B cell (primary cell): ENCODE results near the gene PPP1R16B. TPM values are rescaled to one million over a fixed set of nuclear protein-coding genes. Genes with fewer than 3 reads are reported as not detected.

Source experiments
- ATAC-seq: fragments of 200-7000 bp; cut with Tn5 transposase; one replicate; pipeline ENCODE4 v1.10.0; 2021; ENCODE audit warnings: low read depth, mild to moderate bottlenecking, moderate number of reproducible peaks, moderate library complexity
- CTCF ChIA-PET: fragments of 350-600 bp; sonication (Branson Sonifier 250); formaldehyde crosslinking; loops from one replicate; lab custom pipeline; 2021; ENCODE audit warnings: antibody characterized with exemption, inconsistent platforms; lab: Charles Lee
- POLR2A ChIA-PET: fragments of 350-600 bp; sonication (Branson Sonifier 250); formaldehyde crosslinking; loops from one replicate; lab custom pipeline; 2021; ENCODE audit warnings: antibody characterized with exemption; lab: Charles Lee
- DNase-seq: peaks from one replicate; pipeline ENCODE4 v3.0.0; 2013
- H2AFZ ChIP-seq: 2 replicates; pipeline ENCODE4 v1.6.1; 2012; ENCODE audit warnings: mild to moderate bottlenecking, low read depth, low read length; ENCODE audit not compliant: insufficient read depth, poor library complexity, severe bottlenecking
- H3K27ac ChIP-seq, 2 donors: 1 replicate in 1 of 2; 2 replicates in 1 of 2; pipeline ENCODE4 v1.5.1; 2012 to 2013; ENCODE audit warnings: low read length in 2 of 2, mild to moderate bottlenecking in 2 of 2, moderate library complexity in 1 of 2
- H3K27me3 ChIP-seq, 4 experiments: fragments of 200-600 bp in 1 of 4; sonication (generic) in 1 of 4; replicated peaks in 1 of 4; 1 replicate in 2 of 4; 2 replicates in 2 of 4; pipeline versions ENCODE4 v1.6.1 to v1.7.0; 2013 to 2016; ENCODE audit warnings: low read length in 3 of 4, mild to moderate bottlenecking in 2 of 4, mixed read lengths in 1 of 4, moderate library complexity in 1 of 4; ENCODE audit not compliant: insufficient read depth in 4 of 4, control insufficient read depth in 3 of 4; ENCODE audit errors: control extremely low read depth in 1 of 4
- H3K36me3 ChIP-seq, 2 experiments: replicated peaks in 1 of 2; 1 replicate in 1 of 2; 2 replicates in 1 of 2; pipeline versions ENCODE4 v1.6.1 to v1.7.1; 2013; ENCODE audit warnings: low read length in 1 of 2; ENCODE audit not compliant: insufficient read depth in 2 of 2, control insufficient read depth in 1 of 2; ENCODE audit errors: control extremely low read depth in 1 of 2, extremely low read depth in 1 of 2
- H3K4me1 ChIP-seq, 2 donors: fragments of 200-600 bp in 1 of 2; sonication (generic) in 1 of 2; 1 replicate in 1 of 2; 2 replicates in 1 of 2; pipeline versions ENCODE4 v1.5.1 to v1.6.1; 2013 to 2017; ENCODE audit warnings: low read length in 2 of 2; ENCODE audit not compliant: control insufficient read depth in 2 of 2, insufficient read depth in 2 of 2
- H3K4me2 ChIP-seq: replicated peaks from 2 replicates; pipeline ENCODE3; 2012; ENCODE audit warnings: mild to moderate bottlenecking, low read depth, low read length; ENCODE audit not compliant: poor library complexity, severe bottlenecking
- H3K4me3 ChIP-seq, 5 experiments: fragments of 200-600 bp in 1 of 5; sonication (generic) in 1 of 5; 1 replicate in 3 of 5; 2 replicates in 2 of 5; pipeline versions ENCODE4 v1.5.1 to v1.7.0; 2011 to 2016; ENCODE audit warnings: low read length in 4 of 5, mild to moderate bottlenecking in 4 of 5, low read depth in 2 of 5, control low read depth in 1 of 5, moderate library complexity in 1 of 5; ENCODE audit not compliant: insufficient read depth in 1 of 5; ENCODE audit errors: control extremely low read depth in 1 of 5, extremely low read depth in 1 of 5
- H3K79me2 ChIP-seq: fragments of 200-600 bp; sonication (generic); one replicate; pipeline ENCODE4 v1.6.0; 2016; ENCODE audit warnings: low read length; ENCODE audit not compliant: control insufficient read depth, insufficient read depth
- H3K9ac ChIP-seq: fragments of 200-600 bp; sonication (generic); 2 replicates; pipeline ENCODE4 v1.6.1; 2017; ENCODE audit warnings: mild to moderate bottlenecking, low read length, moderate library complexity
- H3K9me3 ChIP-seq, 3 donors: one replicate each; pipeline versions ENCODE4 v1.6.1 to v1.7.1; 2013; ENCODE audit warnings: low read length in 2 of 3; ENCODE audit not compliant: control insufficient read depth in 2 of 3, insufficient read depth in 1 of 3; ENCODE audit errors: control extremely low read depth in 1 of 3
- H4K20me1 ChIP-seq: 2 replicates; pipeline ENCODE4 v1.6.0; 2012; ENCODE audit warnings: mild to moderate bottlenecking, low read length; ENCODE audit not compliant: insufficient read depth, control insufficient read depth, poor library complexity, severe bottlenecking
- H3K27ac Mint-ChIP-seq: one replicate; pipeline ENCODE4 v1.8.0; 2021; ENCODE audit warnings: mixed read lengths
- H3K27me3 Mint-ChIP-seq: one replicate; pipeline ENCODE4 v1.8.0; 2021; ENCODE audit warnings: mixed read lengths
- H3K4me1 Mint-ChIP-seq: one replicate; pipeline ENCODE4 v1.8.0; 2021; ENCODE audit warnings: mixed read lengths
- H3K4me3 Mint-ChIP-seq: one replicate; pipeline ENCODE4 v1.8.0; 2021; ENCODE audit warnings: mixed read lengths
- H3K9me3 Mint-ChIP-seq: one replicate; pipeline ENCODE4 v1.8.0; 2022; ENCODE audit warnings: mixed read lengths; ENCODE audit not compliant: insufficient read depth
- EZH2 ChIP-seq: IDR thresholded peaks from 2 replicates; pipeline ENCODE4 v1.6.1; 2012; ENCODE audit warnings: borderline replicate concordance, low read depth, mild to moderate bottlenecking, moderate library complexity, low read length; ENCODE audit not compliant: insufficient read depth, poor library complexity, severe bottlenecking
- WGBS: methylation state at CpG from one replicate; pipeline ENCODE4 v1.1.5; 2013; ENCODE audit warnings: missing lambda C conversion rate; ENCODE audit not compliant: insufficient coverage; 5-methylcytosine and 5-hydroxymethylcytosine counted together
- intact Hi-C: fragments of 100-400 bp; cut with micrococcal nuclease; formaldehyde crosslinking; loops from one replicate; pipeline ENCODE4 v1.10.0; 2022
- polyA plus RNA-seq: library from polyadenylated mRNA; depleted of rRNA; stranded (reverse); fragments of >200 nt; gene quantifications from 2 replicates; pipeline ENCODE4 v1.2.3, GENCODE V29; 2012
- total RNA-seq, 2 donors: library from RNA; stranded (reverse); fragments of 120-200 nt in 1 of 2; gene quantifications; 1 replicate in 1 of 2; 2 replicates in 1 of 2; pipeline versions ENCODE4 v1.2.3 to v1.2.4, GENCODE V29; 2013 to 2022
- TF ChIP-seq, protein P1 (sequence below): fragments of 200-600 bp; IDR thresholded peaks from one replicate; pipeline ENCODE4 v1.8.0; 2022; ENCODE audit warnings: antibody characterized with exemption, mild to moderate bottlenecking

PPP1R16B gene
- total and polyA plus RNA-seq, 2 donors (not counting 1 experiment from before 2014, with no cell fraction given): 58.8 to 108 TPM

DNA sequence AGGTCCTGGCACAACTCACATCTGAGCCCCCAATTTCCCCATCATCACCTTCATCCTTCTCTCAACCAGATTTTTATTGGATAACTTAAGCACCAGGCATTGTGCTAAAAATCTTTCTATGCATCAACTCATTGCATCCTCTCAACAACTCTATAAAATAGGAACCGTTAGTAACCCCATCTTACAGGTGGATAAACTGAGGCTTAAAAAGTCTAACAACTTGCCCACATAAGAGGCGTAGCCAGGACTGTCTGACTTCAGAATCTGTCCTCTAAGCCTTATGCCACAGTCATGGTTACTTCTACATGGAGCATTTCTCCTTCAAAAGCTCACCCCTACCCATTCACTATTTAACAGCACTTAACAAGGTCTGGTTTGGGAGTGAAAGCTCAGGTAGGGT is 51.1 kb downstream of the PPP1R16B start:
- no peak for ATAC-seq
- Mint-ChIP-seq H3K27me3 (no peaks in the 10 kb centered on the region), H3K4me3 (peak overlapping the region; percentile 39), H3K9me3 (no peaks in the 10 kb centered on the region), H3K4me1 (peaks cover 93% of the 10 kb centered on the region), H3K27ac (peak overlapping the region; percentile 87)
- Histone ChIP-seq H3K27me3 (no peaks in the 10 kb centered on the region), H3K4me1 (peaks cover 86 to 92% of the 10 kb centered on the region in 2 donors), H3K9me3 (no peaks in the 10 kb centered on the region), H3K9ac (no peak overlapping the region), H3K79me2 (peaks cover 99% of the 10 kb centered on the region), H2AFZ (no peak overlapping the region), H4K20me1 (no peaks in the 10 kb centered on the region), H3K4me2 (peak overlapping the region; percentile 39), H3K36me3 (peaks cover 3 to 41% of the 10 kb centered on the region in 2 experiments), H3K27ac (peak overlapping the region; percentile 46 to 98), H3K4me3 (no peak overlapping the region)
- no peak for DNase-seq
- 100% methylated on average over 2 of the region's 2 CpGs for WGBS
- TF ChIP-seq EZH2: no peak
- TF ChIP-seq, protein P1, sequence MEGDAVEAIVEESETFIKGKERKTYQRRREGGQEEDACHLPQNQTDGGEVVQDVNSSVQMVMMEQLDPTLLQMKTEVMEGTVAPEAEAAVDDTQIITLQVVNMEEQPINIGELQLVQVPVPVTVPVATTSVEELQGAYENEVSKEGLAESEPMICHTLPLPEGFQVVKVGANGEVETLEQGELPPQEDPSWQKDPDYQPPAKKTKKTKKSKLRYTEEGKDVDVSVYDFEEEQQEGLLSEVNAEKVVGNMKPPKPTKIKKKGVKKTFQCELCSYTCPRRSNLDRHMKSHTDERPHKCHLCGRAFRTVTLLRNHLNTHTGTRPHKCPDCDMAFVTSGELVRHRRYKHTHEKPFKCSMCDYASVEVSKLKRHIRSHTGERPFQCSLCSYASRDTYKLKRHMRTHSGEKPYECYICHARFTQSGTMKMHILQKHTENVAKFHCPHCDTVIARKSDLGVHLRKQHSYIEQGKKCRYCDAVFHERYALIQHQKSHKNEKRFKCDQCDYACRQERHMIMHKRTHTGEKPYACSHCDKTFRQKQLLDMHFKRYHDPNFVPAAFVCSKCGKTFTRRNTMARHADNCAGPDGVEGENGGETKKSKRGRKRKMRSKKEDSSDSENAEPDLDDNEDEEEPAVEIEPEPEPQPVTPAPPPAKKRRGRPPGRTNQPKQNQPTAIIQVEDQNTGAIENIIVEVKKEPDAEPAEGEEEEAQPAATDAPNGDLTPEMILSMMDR: no peak
- CTCF ChIA-PET: interaction anchor here (1.0 to 8.7 kb wide), 6 partner anchors 14 to 51 kb away, joined by 3 to 84 read pairs (median 5); partner anchors contain the start of gene PPP1R16B
- POLR2A ChIA-PET: interaction anchor here (1.3 to 2.0 kb wide), 4 partner anchors 10 to 52 kb away, joined by 3 to 9 read pairs (median 4); partner anchors contain the start of gene PPP1R16B
- intact Hi-C loops: no loop called here

DNA sequence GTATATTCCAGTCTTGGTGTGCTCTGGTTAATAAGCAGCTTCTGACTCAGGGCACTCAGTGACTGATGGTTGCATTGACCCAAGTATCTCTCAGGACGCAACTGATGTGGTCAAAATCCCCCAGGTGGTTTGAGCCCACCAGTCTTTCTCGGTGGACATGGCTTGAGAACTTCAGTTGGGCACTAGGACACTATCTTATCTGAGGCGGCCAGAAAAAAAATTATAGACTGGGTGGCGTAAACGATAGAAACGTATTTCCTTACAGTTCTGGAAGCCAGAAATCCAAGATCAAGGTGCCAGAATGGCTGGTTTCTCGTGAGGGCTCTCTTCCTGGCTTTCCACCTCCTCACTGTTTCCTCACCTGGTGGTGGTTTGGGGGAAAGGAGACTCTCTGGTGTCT is 52.2 kb downstream of the PPP1R16B start:
- ATAC-seq (no peak), DNase-seq (no peak)
- Histone ChIP-seq H3K79me2 (peaks cover 99% of the 10 kb centered on the region), H4K20me1 (no peaks in the 10 kb centered on the region), H3K27ac (peak overlapping the region; percentile 97 to 98), H3K4me1 (peaks cover 89 to 98% of the 10 kb centered on the region in 2 donors), H3K9ac (no peak overlapping the region), H2AFZ (no peak overlapping the region), H3K9me3 (no peaks in the 10 kb centered on the region), H3K4me2 (peak overlapping the region; percentile 60), H3K36me3 (peaks cover 3 to 41% of the 10 kb centered on the region in 2 experiments), H3K4me3 (no peak overlapping the region), H3K27me3 (no peaks in the 10 kb centered on the region)
- no peak overlapping the region for H3K4me3 Mint-ChIP-seq
- intact Hi-C loops: loop anchor here (2.0 kb wide), 1 partner anchor 17 kb away; no protein-coding TSS in a partner anchor
- TF ChIP-seq, protein P1: no peak
- TF ChIP-seq EZH2: no peak
- no peaks in the 10 kb centered on the region for H3K9me3 Mint-ChIP-seq
- CTCF ChIA-PET: interaction anchor here (1.1 to 8.7 kb wide), 7 partner anchors 9 to 52 kb away, joined by 4 to 84 read pairs (median 7); partner anchors contain the start of gene PPP1R16B
- POLR2A ChIA-PET: interaction anchor here (1.3 to 2.4 kb wide), 4 partner anchors 15 to 53 kb away, joined by 3 to 15 read pairs (median 6); partner anchors contain the start of gene PPP1R16B
- 94% methylated on average over 3 of the region's 7 CpGs for WGBS
- no peaks in the 10 kb centered on the region for H3K27me3 Mint-ChIP-seq
- H3K27ac Mint-ChIP-seq: peak overlapping the region; percentile 93
- peaks cover 95% of the 10 kb centered on the region for H3K4me1 Mint-ChIP-seq
